Activated naive CD4-positive, alpha-beta T cell treated with anti-CD3 and anti-CD28 coated beads for 36 hours (primary cell): ENCODE data around the gene HYAL3. TPM values are rescaled to one million over a fixed set of nuclear protein-coding genes. Genes with fewer than 3 reads are reported as not detected.

Experiments
- CTCF ChIA-PET: fragments of 350-600 bp; sonication (Branson Sonifier 250); formaldehyde crosslinking; loops from one replicate; lab custom pipeline; 2021; ENCODE audit warnings: antibody characterized with exemption; lab: Charles Lee
- DNase-seq: peaks from one replicate; pipeline ENCODE4 v3.0.0-alpha.2; 2020
- H3K27ac Mint-ChIP-seq: one replicate; pipeline ENCODE4 v1.8.0; 2021; ENCODE audit warnings: mild to moderate bottlenecking, mixed read lengths
- H3K27me3 Mint-ChIP-seq: one replicate; pipeline ENCODE4 v1.8.0; 2021; ENCODE audit warnings: low read depth, mixed read lengths
- H3K36me3 Mint-ChIP-seq: one replicate; pipeline ENCODE4 v1.8.0; 2021; ENCODE audit warnings: low read depth, mixed read lengths
- H3K4me1 Mint-ChIP-seq: one replicate; pipeline ENCODE4 v1.8.0; 2021; ENCODE audit warnings: low read depth, mixed read lengths
- H3K4me3 Mint-ChIP-seq: one replicate; pipeline ENCODE4 v1.8.0; 2021; ENCODE audit warnings: mild to moderate bottlenecking, moderate library complexity, mixed read lengths
- H3K9me3 Mint-ChIP-seq: one replicate; pipeline ENCODE4 v1.8.0; 2021; ENCODE audit warnings: mixed read lengths
- intact Hi-C: fragments of 100-400 bp; cut with micrococcal nuclease; formaldehyde crosslinking; loops from one replicate; pipeline ENCODE4 v1.15.1; 2023
- total RNA-seq, 2 experiments: library from RNA; stranded (reverse); gene quantifications; one replicate each; pipeline ENCODE4 v1.2.3, GENCODE V29; 2021

HYAL3 gene
- total RNA-seq, 2 experiments from 2014 or later, result 0.74 to 0.88 TPM

- intact Hi-C loops, result loop anchor here (2.0 to 5.0 kb wide), 2 partner anchors 103 to 252 kb away; partner anchors contain the start of genes GNAI2 and RBM5
Observed at GRCh38 chr3:50339485-50340146, 40.4 kb upstream of the HYAL3 start.

GRCh38 chr3:50338965-50339364 is 39.8 kb upstream of the HYAL3 start:
- intact Hi-C loops, result loop anchor here (2.0 to 5.0 kb wide), 2 partner anchors 102 to 252 kb away; partner anchors contain the start of genes GNAI2 and RBM5

More at GRCh38 chr3:50339485-50340146, 40.4 kb upstream of the HYAL3 start:
- H3K9me3 Mint-ChIP-seq, result no peaks in the 10 kb centered on the region
- H3K27ac Mint-ChIP-seq, result peak overlapping the region; percentile 86
- peaks cover 36% of the 10 kb centered on the region for H3K36me3 Mint-ChIP-seq
- CTCF ChIA-PET, result interaction anchor here (0.6 to 4.2 kb wide), 4 partner anchors 9 to 277 kb away, joined by 3 to 31 read pairs (median 8); partner anchors contain the start of genes CYB561D2, HYAL2 and NPRL2
- H3K4me1 Mint-ChIP-seq, result peaks cover 43% of the 10 kb centered on the region
- H3K27me3 Mint-ChIP-seq, result no peaks in the 10 kb centered on the region
- H3K4me3 Mint-ChIP-seq, result peak overlapping the region; percentile 94
- no peak for DNase-seq

GRCh38 chr3:50337175-50337861 is 38.1 kb upstream of the HYAL3 start:
- Mint-ChIP-seq H3K36me3 (peaks cover 44% of the 10 kb centered on the region), H3K4me1 (peaks cover 57% of the 10 kb centered on the region), H3K27me3 (no peaks in the 10 kb centered on the region), H3K4me3 (peak overlapping the region; percentile 94), H3K9me3 (no peaks in the 10 kb centered on the region), H3K27ac (peak overlapping the region; percentile 94)
- peak; percentile 99 for DNase-seq
- intact Hi-C loops, result loop anchor here (1.0 to 5.0 kb wide), 7 partner anchors 9 to 275 kb away; partner anchors contain the start of genes CYB561D2, HYAL3, IFRD2 and NAA80
- CTCF ChIA-PET, result interaction anchor here (0.9 to 4.2 kb wide), 8 partner anchors 8 to 143 kb away, joined by 3 to 31 read pairs (median 6); partner anchors contain the start of genes CYB561D2, HYAL2, HYAL3 and NAA80

More at GRCh38 chr3:50338965-50339364, 39.8 kb upstream of the HYAL3 start:
- CTCF ChIA-PET, result interaction anchor here (0.6 to 4.2 kb wide), 5 partner anchors 8 to 277 kb away, joined by 3 to 31 read pairs (median 6); partner anchors contain the start of genes CYB561D2, HYAL2 and NPRL2
- no peaks in the 10 kb centered on the region for H3K27me3 Mint-ChIP-seq
- no peaks in the 10 kb centered on the region for H3K9me3 Mint-ChIP-seq
- H3K27ac Mint-ChIP-seq, result peak overlapping the region; percentile 94
- no peak for DNase-seq
- H3K36me3 Mint-ChIP-seq, result peaks cover 40% of the 10 kb centered on the region
- peak overlapping the region; percentile 94 for H3K4me3 Mint-ChIP-seq
- H3K4me1 Mint-ChIP-seq, result peaks cover 49% of the 10 kb centered on the region

- Mint-ChIP-seq H3K27me3 (no peaks in the 10 kb centered on the region), H3K9me3 (no peaks in the 10 kb centered on the region), H3K27ac (peak overlapping the region; percentile 95), H3K4me3 (peak overlapping the region; percentile 94), H3K36me3 (peaks cover 47% of the 10 kb centered on the region), H3K4me1 (peaks cover 57% of the 10 kb centered on the region)
- intact Hi-C loops, result loop anchor here (1.0 to 5.0 kb wide), 7 partner anchors 8 to 276 kb away; partner anchors contain the start of genes CYB561D2, HYAL3, IFRD2 and NAA80
- DNase-seq, result peak; percentile 64
- CTCF ChIA-PET, result interaction anchor here (0.9 to 4.2 kb wide), 7 partner anchors 8 to 142 kb away, joined by 4 to 31 read pairs (median 6); partner anchors contain the start of genes CYB561D2, HYAL2, HYAL3 and NAA80
Observed at GRCh38 chr3:50336452-50337174, 37.4 kb upstream of the HYAL3 start.

GRCh38 chr3:50334339-50335075 is 35.3 kb upstream of the HYAL3 start:
- Mint-ChIP-seq H3K4me3 (peak overlapping the region; percentile 32), H3K36me3 (peaks cover 50% of the 10 kb centered on the region), H3K9me3 (no peaks in the 10 kb centered on the region), H3K4me1 (peaks cover 44% of the 10 kb centered on the region), H3K27me3 (no peaks in the 10 kb centered on the region), H3K27ac (peak overlapping the region; percentile 87)
- CTCF ChIA-PET, result interaction anchor here (0.6 to 2.8 kb wide), 2 partner anchors 11 to 76 kb away, joined by 3 to 16 read pairs; partner anchors contain the start of gene HYAL2
- intact Hi-C loops, result loop anchor here (5.0 kb wide), 1 partner anchor 247 kb away; the partner anchor contains the start of gene RBM5
- no peak for DNase-seq

- CTCF ChIA-PET, result interaction anchor here (0.7 to 2.8 kb wide), 3 partner anchors 10 to 482 kb away, joined by 3 to 16 read pairs (median 3); partner anchors contain the start of gene HYAL2
- Mint-ChIP-seq H3K27me3 (no peaks in the 10 kb centered on the region), H3K4me3 (peak overlapping the region; percentile 41), H3K36me3 (peaks cover 48% of the 10 kb centered on the region), H3K4me1 (peaks cover 38% of the 10 kb centered on the region), H3K9me3 (no peaks in the 10 kb centered on the region), H3K27ac (peak overlapping the region; percentile 87)
- intact Hi-C loops, result no loop called here
- no peak for DNase-seq
Observed at GRCh38 chr3:50333744-50334328, 34.6 kb upstream of the HYAL3 start.

GRCh38 chr3:50331364-50331907 is 32.2 kb upstream of the HYAL3 start:
- CTCF ChIA-PET, result interaction anchor here (1.0 kb wide), 1 partner anchor 11 kb away, joined by 3 read pairs; no protein-coding TSS in a partner anchor
- peaks cover 36% of the 10 kb centered on the region for H3K4me1 Mint-ChIP-seq
- no peak for DNase-seq
- no peaks in the 10 kb centered on the region for H3K27me3 Mint-ChIP-seq
- intact Hi-C loops, result no loop called here
- no peak overlapping the region for H3K4me3 Mint-ChIP-seq
- H3K9me3 Mint-ChIP-seq, result no peaks in the 10 kb centered on the region
- H3K36me3 Mint-ChIP-seq, result peaks cover 36% of the 10 kb centered on the region
- peak overlapping the region; percentile 24 for H3K27ac Mint-ChIP-seq

- Mint-ChIP-seq H3K27ac (no peak overlapping the region), H3K4me1 (peaks cover 29% of the 10 kb centered on the region), H3K36me3 (peaks cover 26% of the 10 kb centered on the region), H3K27me3 (no peaks in the 10 kb centered on the region), H3K4me3 (no peak overlapping the region), H3K9me3 (no peaks in the 10 kb centered on the region)
- CTCF ChIA-PET, result interaction anchor here (0.6 kb wide), 1 partner anchor 9 kb away, joined by 3 read pairs; no protein-coding TSS in a partner anchor
- no peak for DNase-seq
- intact Hi-C loops, result no loop called here
Observed at GRCh38 chr3:50330330-50330729, 31.1 kb upstream of the HYAL3 start.

GRCh38 chr3:50327943-50328691 is 28.9 kb upstream of the HYAL3 start, which contains the start of gene TUSC2:
TUSC2 (minus strand) TSS chr3:50328223; CDS start chr3:50328099, 124 bp downstream.
- Mint-ChIP-seq H3K4me1 (peaks cover 16% of the 10 kb centered on the region), H3K4me3 (peak within 1 kb of the TSS; percentile 88), H3K9me3 (no peaks in the 10 kb centered on the region), H3K27ac (peak within 1 kb of the TSS; percentile 80), H3K27me3 (no peaks in the 10 kb centered on the region), H3K36me3 (peaks cover 14% of the 10 kb centered on the region)
- CTCF ChIA-PET, result interaction anchor here (0.9 to 1.5 kb wide), 4 partner anchors 9 to 82 kb away, joined by 3 to 5 read pairs (median 4); no protein-coding TSS in a partner anchor
- intact Hi-C loops, result loop anchor here (1.0 to 2.0 kb wide), 4 partner anchors 9 to 542 kb away; partner anchors contain the start of genes IFRD2 and IP6K1
- DNase-seq, result peak; percentile 98

GRCh38 chr3:50327129-50327528 is 27.9 kb upstream of the HYAL3 start:
- Mint-ChIP-seq H3K4me3 (peak overlapping the region; percentile 88), H3K4me1 (peaks cover 17% of the 10 kb centered on the region), H3K36me3 (peaks cover 13% of the 10 kb centered on the region), H3K27me3 (no peaks in the 10 kb centered on the region), H3K27ac (no peak overlapping the region), H3K9me3 (no peaks in the 10 kb centered on the region)
- CTCF ChIA-PET, result no interaction called here
- intact Hi-C loops, result no loop called here
- DNase-seq, result no peak
